ENCODE results near the gene TDP1. TPM values are rescaled to one million over a fixed set of nuclear protein-coding genes. Genes with fewer than 3 reads are reported as not detected.
A peak's percentile ranks its signal among the peaks of the same experiment; 100 is the strongest.

Gene TDP1
- total and polyA plus RNA-seq, 2 of the 13 experiments (the other 11 are each of a cell fraction or from before 2014, with no cell fraction given), result 16.4 to 31.2 TPM

DNA sequence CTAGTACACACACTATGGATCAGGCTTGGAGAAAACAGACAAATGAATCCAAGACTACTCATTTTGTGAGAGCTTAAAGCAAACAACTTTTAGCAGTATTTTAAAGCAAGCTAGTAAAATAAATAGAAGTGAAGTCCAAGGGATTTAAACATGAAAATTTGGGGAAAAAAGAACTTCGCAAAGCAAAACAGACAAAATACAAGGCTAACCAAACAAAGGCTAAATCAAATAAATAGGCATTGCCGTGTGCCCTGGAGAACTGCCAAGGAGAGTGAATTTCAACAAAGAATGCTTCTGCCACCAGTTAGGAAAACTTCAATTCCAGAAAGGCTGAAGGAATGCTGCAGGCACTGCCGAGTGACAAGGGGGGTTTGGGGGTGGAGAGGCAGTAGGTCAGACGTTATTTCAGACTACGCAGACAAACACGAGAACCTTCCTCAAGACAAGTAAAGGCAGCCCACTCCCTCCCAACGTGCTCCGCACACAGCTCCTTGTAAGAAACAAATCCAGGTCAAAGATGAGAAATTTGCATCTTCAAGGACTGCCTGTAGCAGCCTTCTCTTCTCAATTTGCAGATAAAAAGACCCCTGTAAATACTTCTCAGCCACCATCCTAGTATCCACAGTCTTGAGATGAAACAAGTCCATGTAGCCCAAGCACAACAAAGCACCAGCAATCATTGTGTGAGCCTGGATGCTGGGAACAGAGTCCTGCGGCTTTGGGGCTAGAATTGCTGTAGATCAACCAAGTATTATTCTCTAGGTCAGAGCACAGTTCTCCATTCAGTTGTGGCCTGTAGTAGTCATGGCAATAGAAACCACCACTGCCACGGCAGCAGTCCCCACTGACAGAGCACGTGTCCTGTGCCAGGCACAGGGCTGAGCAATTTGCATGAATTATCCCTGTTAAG lies 44.5 kb upstream of the TDP1 start (continued):
- no peak for TF ChIP-seq U2AF2 (IDR thresholded peaks at IDR 0.05; ENCODE audit: low read depth, low read length)
- TF ChIP-seq HNRNPLL (IDR thresholded peaks at IDR 0.05; ENCODE audit: low read depth, low read length, poor library complexity, severe bottlenecking), result no peak
- TF ChIP-seq ZNF619 (CRISPR knock-in tag; IDR thresholded peaks at IDR 0.05), result no peak
- TF ChIP-seq, protein P1, sequence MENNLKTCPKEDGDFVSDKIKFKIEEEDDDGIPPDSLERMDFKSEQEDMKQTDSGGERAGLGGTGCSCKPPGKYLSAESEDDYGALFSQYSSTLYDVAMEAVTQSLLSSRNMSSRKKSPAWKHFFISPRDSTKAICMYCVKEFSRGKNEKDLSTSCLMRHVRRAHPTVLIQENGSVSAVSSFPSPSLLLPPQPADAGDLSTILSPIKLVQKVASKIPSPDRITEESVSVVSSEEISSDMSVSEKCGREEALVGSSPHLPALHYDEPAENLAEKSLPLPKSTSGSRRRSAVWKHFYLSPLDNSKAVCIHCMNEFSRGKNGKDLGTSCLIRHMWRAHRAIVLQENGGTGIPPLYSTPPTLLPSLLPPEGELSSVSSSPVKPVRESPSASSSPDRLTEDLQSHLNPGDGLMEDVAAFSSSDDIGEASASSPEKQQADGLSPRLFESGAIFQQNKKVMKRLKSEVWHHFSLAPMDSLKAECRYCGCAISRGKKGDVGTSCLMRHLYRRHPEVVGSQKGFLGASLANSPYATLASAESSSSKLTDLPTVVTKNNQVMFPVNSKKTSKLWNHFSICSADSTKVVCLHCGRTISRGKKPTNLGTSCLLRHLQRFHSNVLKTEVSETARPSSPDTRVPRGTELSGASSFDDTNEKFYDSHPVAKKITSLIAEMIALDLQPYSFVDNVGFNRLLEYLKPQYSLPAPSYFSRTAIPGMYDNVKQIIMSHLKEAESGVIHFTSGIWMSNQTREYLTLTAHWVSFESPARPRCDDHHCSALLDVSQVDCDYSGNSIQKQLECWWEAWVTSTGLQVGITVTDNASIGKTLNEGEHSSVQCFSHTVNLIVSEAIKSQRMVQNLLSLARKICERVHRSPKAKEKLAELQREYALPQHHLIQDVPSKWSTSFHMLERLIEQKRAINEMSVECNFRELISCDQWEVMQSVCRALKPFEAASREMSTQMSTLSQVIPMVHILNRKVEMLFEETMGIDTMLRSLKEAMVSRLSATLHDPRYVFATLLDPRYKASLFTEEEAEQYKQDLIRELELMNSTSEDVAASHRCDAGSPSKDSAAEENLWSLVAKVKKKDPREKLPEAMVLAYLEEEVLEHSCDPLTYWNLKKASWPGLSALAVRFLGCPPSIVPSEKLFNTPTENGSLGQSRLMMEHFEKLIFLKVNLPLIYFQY (CRISPR knock-in tag; IDR thresholded peaks at IDR 0.05; ENCODE audit: borderline replicate concordance), result no peak
- no peak for TF ChIP-seq HNRNPH1 (optimal IDR thresholded peaks at IDR 0.05; ENCODE audit: low read depth, low read length)
- 0 out of 2 replicates have a peak, but pooled peaks have one; percentile 12 for TF ChIP-seq ZNF792 (CRISPR knock-in tag; IDR thresholded peaks at IDR 0.05)
- TF ChIP-seq NR2F1 (CRISPR knock-in tag; IDR thresholded peaks at IDR 0.05), result 0 out of 4 replicates have a peak, but pooled peaks of 1 of the 2 experiments have one; percentile 22
- TF ChIP-seq AGO1 (IDR thresholded peaks at IDR 0.05; ENCODE audit: low read depth, low read length, poor library complexity, severe bottlenecking), result no peak
- TF ChIP-seq ERF (CRISPR knock-in tag; IDR thresholded peaks at IDR 0.05), result no peak
- TF ChIP-seq, protein P2, sequence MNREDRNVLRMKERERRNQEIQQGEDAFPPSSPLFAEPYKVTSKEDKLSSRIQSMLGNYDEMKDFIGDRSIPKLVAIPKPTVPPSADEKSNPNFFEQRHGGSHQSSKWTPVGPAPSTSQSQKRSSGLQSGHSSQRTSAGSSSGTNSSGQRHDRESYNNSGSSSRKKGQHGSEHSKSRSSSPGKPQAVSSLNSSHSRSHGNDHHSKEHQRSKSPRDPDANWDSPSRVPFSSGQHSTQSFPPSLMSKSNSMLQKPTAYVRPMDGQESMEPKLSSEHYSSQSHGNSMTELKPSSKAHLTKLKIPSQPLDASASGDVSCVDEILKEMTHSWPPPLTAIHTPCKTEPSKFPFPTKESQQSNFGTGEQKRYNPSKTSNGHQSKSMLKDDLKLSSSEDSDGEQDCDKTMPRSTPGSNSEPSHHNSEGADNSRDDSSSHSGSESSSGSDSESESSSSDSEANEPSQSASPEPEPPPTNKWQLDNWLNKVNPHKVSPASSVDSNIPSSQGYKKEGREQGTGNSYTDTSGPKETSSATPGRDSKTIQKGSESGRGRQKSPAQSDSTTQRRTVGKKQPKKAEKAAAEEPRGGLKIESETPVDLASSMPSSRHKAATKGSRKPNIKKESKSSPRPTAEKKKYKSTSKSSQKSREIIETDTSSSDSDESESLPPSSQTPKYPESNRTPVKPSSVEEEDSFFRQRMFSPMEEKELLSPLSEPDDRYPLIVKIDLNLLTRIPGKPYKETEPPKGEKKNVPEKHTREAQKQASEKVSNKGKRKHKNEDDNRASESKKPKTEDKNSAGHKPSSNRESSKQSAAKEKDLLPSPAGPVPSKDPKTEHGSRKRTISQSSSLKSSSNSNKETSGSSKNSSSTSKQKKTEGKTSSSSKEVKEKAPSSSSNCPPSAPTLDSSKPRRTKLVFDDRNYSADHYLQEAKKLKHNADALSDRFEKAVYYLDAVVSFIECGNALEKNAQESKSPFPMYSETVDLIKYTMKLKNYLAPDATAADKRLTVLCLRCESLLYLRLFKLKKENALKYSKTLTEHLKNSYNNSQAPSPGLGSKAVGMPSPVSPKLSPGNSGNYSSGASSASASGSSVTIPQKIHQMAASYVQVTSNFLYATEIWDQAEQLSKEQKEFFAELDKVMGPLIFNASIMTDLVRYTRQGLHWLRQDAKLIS (CRISPR knock-in tag; IDR thresholded peaks at IDR 0.05), result no peak
- TF ChIP-seq, protein P3, sequence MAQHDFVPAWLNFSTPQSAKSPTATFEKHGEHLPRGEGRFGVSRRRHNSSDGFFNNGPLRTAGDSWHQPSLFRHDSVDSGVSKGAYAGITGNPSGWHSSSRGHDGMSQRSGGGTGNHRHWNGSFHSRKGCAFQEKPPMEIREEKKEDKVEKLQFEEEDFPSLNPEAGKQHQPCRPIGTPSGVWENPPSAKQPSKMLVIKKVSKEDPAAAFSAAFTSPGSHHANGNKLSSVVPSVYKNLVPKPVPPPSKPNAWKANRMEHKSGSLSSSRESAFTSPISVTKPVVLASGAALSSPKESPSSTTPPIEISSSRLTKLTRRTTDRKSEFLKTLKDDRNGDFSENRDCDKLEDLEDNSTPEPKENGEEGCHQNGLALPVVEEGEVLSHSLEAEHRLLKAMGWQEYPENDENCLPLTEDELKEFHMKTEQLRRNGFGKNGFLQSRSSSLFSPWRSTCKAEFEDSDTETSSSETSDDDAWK (CRISPR knock-in tag; IDR thresholded peaks at IDR 0.05), result no peak
- TF ChIP-seq SOX13 (IDR thresholded peaks at IDR 0.05), result peak; percentile 61; the same call in 1 of the 2 replicates
- peak in 1 of 2 experiments; percentile 85; a peak in 2 of 4 replicates for TF ChIP-seq SOX13 (CRISPR knock-in tag; conservative IDR thresholded peaks at IDR 0.05 in 1 of 2, IDR thresholded peaks at IDR 0.05 in 1 of 2)
- TF ChIP-seq ZNF776 (CRISPR knock-in tag; IDR thresholded peaks at IDR 0.05), result no peak
- TF ChIP-seq ZKSCAN5 (CRISPR knock-in tag; IDR thresholded peaks at IDR 0.05), result no peak
- peak; percentile 51; the same call in 1 of the 2 replicates for TF ChIP-seq FOXK2 (IDR thresholded peaks at IDR 0.05)
- no peak for TF ChIP-seq TEAD2 (CRISPR knock-in tag; IDR thresholded peaks at IDR 0.05)
- no peak for TF ChIP-seq ZNF180 (CRISPR knock-in tag; IDR thresholded peaks at IDR 0.05; ENCODE audit: borderline replicate concordance, low read depth)

Measured in HepG2 (cell line).